Esophagus muscularis mucosa (tissue), 4 donors: ENCODE results near the gene SFSWAP.

Experiments
- CTCF ChIP-seq, 3 experiments: fragments of 200-600 bp in 2 of 3; fragments of 450-650 bp in 1 of 3; sonication (generic) in 2 of 3; IDR thresholded peaks; one replicate each; pipeline ENCODE4 v1.5.1; 2017 to 2019; ENCODE audit warnings: antibody characterized with exemption in 3 of 3, mild to moderate bottlenecking in 2 of 3, moderate library complexity in 1 of 3
- EP300 ChIP-seq: sonication (generic); formaldehyde crosslinking; IDR thresholded peaks from one replicate; pipeline ENCODE4 v1.6.1; 2017; ENCODE audit warnings: antibody characterized with exemption
- POLR2A ChIP-seq: fragments of 450-650 bp; IDR thresholded peaks from one replicate; pipeline ENCODE4 v1.6.1; 2017; ENCODE audit warnings: antibody characterized with exemption, moderate library complexity, mild to moderate bottlenecking, low read depth

- TF ChIP-seq EP300 = no peak
- no peak for TF ChIP-seq CTCF (IDR thresholded peaks at IDR 0.05)
- no peak for TF ChIP-seq POLR2A
Observed at GRCh38 chr12:131703161-131703560, 7.7 kb upstream of the SFSWAP start.
